ENCODE measurements around the gene HCAR3.
"Not testable (repeated sequence)": the region's sequence is repeated elsewhere in the genome, so short reads cannot be mapped to it uniquely, and the experiment has no call there.

DNA sequence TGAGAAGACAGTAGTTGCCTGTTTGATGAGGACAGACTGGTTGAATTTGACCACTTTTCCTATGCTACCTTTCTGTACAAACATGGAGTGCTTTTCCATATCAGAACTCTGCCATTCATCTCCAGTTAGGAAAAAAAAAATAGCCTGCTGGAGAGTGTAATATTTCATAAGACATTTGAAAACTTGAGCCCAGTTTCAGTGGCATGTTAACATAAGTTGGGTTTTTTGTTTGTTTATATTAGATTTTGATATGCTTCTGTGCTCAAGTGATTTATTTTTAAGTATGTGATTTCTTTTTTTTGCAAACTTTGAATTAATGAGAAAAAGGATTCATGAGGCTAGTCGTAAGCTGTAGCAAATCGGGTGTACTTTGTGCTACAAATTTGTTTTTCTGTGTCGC lies 12.8 kb downstream of the HCAR3 start:
- not testable (repeated sequence) for TF ChIP-seq POLR2AphosphoS5, CTCF (IDR thresholded peaks at IDR 0.05)

All from breast epithelium (tissue), 3 donors.